ENCODE results near the gene PAX9. TPM values are rescaled to one million over a fixed set of nuclear protein-coding genes. Genes with fewer than 3 reads are reported as not detected.

PAX9 gene
- total and polyA plus RNA-seq, 2 of the 13 experiments (the other 11 are each of a cell fraction or from before 2014, with no cell fraction given), result 0.03 TPM; not detected in 1

- TF ChIP-seq ZNF337 (CRISPR knock-in tag; IDR thresholded peaks at IDR 0.05; ENCODE audit: borderline replicate concordance, low read depth) (no peak; the same call in 1 of the 2 replicates), SATB2 (CRISPR knock-in tag; IDR thresholded peaks at IDR 0.05) (no peak), DRAP1 (CRISPR knock-in tag; IDR thresholded peaks at IDR 0.05) (no peak), PTBP1 (IDR thresholded peaks at IDR 0.05; ENCODE audit: low read depth, low read length, poor library complexity, severe bottlenecking) (no peak), ZBTB37 (CRISPR knock-in tag; IDR thresholded peaks at IDR 0.05) (no peak), HCFC1 (IDR thresholded peaks at IDR 0.05; ENCODE audit: low read depth, low read length) (no peak), ZNF549 (CRISPR knock-in tag; IDR thresholded peaks at IDR 0.05) (no peak), PBX2 (CRISPR knock-in tag; IDR thresholded peaks at IDR 0.05) (no peak), ZSCAN12 (CRISPR knock-in tag; IDR thresholded peaks at IDR 0.05) (no peak), CEBPB (IDR thresholded peaks at IDR 0.05; ENCODE audit: borderline replicate concordance, low read depth, low read length) (no peak), HIVEP1 (CRISPR knock-in tag; IDR thresholded peaks at IDR 0.05) (peak; percentile 78), ZNF274 (CRISPR knock-in tag; IDR thresholded peaks at IDR 0.05) (peak; percentile 71), CBX5 (CRISPR knock-in tag; IDR thresholded peaks at IDR 0.05; ENCODE audit: borderline replicate concordance) (no peak; the same call in 1 of the 2 replicates), HOXA3 (CRISPR knock-in tag; IDR thresholded peaks at IDR 0.05) (peak; percentile 43; the same call in 1 of the 2 replicates), ZNF816 (CRISPR knock-in tag; IDR thresholded peaks at IDR 0.05; ENCODE audit: borderline replicate concordance) (no peak), ZNF263 (CRISPR knock-in tag; IDR thresholded peaks at IDR 0.05) (no peak), ZNF101 (CRISPR knock-in tag; IDR thresholded peaks at IDR 0.05; ENCODE audit: borderline replicate concordance, low read depth) (no peak), NFE2L1 (CRISPR knock-in tag; IDR thresholded peaks at IDR 0.05; ENCODE audit: borderline replicate concordance) (no peak), ZNF530 (CRISPR knock-in tag; IDR thresholded peaks at IDR 0.05; ENCODE audit: low read depth) (no peak), TP53 (CRISPR knock-in tag; conservative IDR thresholded peaks at IDR 0.05) (no peak), ARNT2 (CRISPR knock-in tag; IDR thresholded peaks at IDR 0.05; ENCODE audit: low read depth) (peak; percentile 25; the same call in 1 of the 2 replicates), PCBP2 (optimal IDR thresholded peaks at IDR 0.05; ENCODE audit: low read depth, low read length, poor library complexity, severe bottlenecking) (no peak), THAP11 (CRISPR knock-in tag; IDR thresholded peaks at IDR 0.05) (0 out of 2 replicates have a peak, but pooled peaks have one; percentile 36), ZNF207 (IDR thresholded peaks at IDR 0.05; ENCODE audit: borderline replicate concordance) (no peak)
- TF ChIP-seq, protein P1, sequence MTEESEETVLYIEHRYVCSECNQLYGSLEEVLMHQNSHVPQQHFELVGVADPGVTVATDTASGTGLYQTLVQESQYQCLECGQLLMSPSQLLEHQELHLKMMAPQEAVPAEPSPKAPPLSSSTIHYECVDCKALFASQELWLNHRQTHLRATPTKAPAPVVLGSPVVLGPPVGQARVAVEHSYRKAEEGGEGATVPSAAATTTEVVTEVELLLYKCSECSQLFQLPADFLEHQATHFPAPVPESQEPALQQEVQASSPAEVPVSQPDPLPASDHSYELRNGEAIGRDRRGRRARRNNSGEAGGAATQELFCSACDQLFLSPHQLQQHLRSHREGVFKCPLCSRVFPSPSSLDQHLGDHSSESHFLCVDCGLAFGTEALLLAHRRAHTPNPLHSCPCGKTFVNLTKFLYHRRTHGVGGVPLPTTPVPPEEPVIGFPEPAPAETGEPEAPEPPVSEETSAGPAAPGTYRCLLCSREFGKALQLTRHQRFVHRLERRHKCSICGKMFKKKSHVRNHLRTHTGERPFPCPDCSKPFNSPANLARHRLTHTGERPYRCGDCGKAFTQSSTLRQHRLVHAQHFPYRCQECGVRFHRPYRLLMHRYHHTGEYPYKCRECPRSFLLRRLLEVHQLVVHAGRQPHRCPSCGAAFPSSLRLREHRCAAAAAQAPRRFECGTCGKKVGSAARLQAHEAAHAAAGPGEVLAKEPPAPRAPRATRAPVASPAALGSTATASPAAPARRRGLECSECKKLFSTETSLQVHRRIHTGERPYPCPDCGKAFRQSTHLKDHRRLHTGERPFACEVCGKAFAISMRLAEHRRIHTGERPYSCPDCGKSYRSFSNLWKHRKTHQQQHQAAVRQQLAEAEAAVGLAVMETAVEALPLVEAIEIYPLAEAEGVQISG (CRISPR knock-in tag; IDR thresholded peaks at IDR 0.05), result peak; percentile 46; the same call in 1 of the 2 replicates
These were observed 13.6 kb upstream of the PAX9 start (continued) for GRCh38 chr14:36647824-36648753.

Measured in HepG2 (cell line).